HG03342 (cell line): ENCODE data around the gene BUB1B.

Experiments
- ATAC-seq: cut with Tn5 transposase; IDR thresholded peaks from one replicate; pipeline ENCODE4 v1.9.1; 2021; ENCODE audit warnings: mild to moderate bottlenecking, moderate library complexity; ENCODE audit not compliant: unreplicated experiment

Gene BUB1B

GRCh38 chr15:40239693-40240618, 79.1 kb downstream of the BUB1B start:
- ATAC-seq: no peak

GRCh38 chr15:40240619-40241221, 79.9 kb downstream of the BUB1B start:
- ATAC-seq: no peak

GRCh38 chr15:40241269-40242212, 80.7 kb downstream of the BUB1B start:
- no peak for ATAC-seq

- no peak for ATAC-seq
Observed at GRCh38 chr15:40242213-40242599, 81.3 kb downstream of the BUB1B start.

GRCh38 chr15:40242601-40243000, 81.7 kb downstream of the BUB1B start:
- no peak for ATAC-seq

- no peak for ATAC-seq
Observed at GRCh38 chr15:40243126-40243810, 82.4 kb downstream of the BUB1B start.

- no peak for ATAC-seq
Observed at GRCh38 chr15:40244961-40245523, 84.2 kb downstream of the BUB1B start.

GRCh38 chr15:40245666-40246450, 85.0 kb downstream of the BUB1B start:
- no peak for ATAC-seq

GRCh38 chr15:40246496-40247280, 85.8 kb downstream of the BUB1B start:
- ATAC-seq: no peak

GRCh38 chr15:40247406-40247971, 86.6 kb downstream of the BUB1B start:
- no peak for ATAC-seq

- no peak for ATAC-seq
Observed at GRCh38 chr15:40248006-40248783, 87.3 kb downstream of the BUB1B start.

GRCh38 chr15:40249477-40250303, 88.8 kb downstream of the BUB1B start:
- ATAC-seq: no peak

GRCh38 chr15:40250304-40250656, 89.4 kb downstream of the BUB1B start:
- ATAC-seq: no peak

GRCh38 chr15:40250771-40251483, 90.1 kb downstream of the BUB1B start:
- no peak for ATAC-seq

GRCh38 chr15:40251486-40252140, 90.7 kb downstream of the BUB1B start:
- ATAC-seq: no peak

- ATAC-seq: no peak
Observed at GRCh38 chr15:40252141-40252437, 91.2 kb downstream of the BUB1B start.
